Activated naive CD4-positive, alpha-beta T cell treated with anti-CD3 and anti-CD28 coated beads, Interleukin-2, amount 10 ng/mL, durations not matched to agents 7 days and 5 days (primary cell): ENCODE results near the gene GRAMD4.

Source experiments
- CTCF ChIA-PET: fragments of 350-600 bp; sonication (Branson Sonifier 250); formaldehyde crosslinking; loops from one replicate; lab custom pipeline; 2021; ENCODE audit warnings: antibody characterized with exemption; lab: Charles Lee
- DNase-seq: peaks from one replicate; pipeline ENCODE4 v3.0.0-alpha.2; 2020
- H3K27ac Mint-ChIP-seq: one replicate; pipeline ENCODE4 v1.8.0; 2021; ENCODE audit warnings: mild to moderate bottlenecking, moderate library complexity, mixed read lengths
- H3K27me3 Mint-ChIP-seq: one replicate; pipeline ENCODE4 v1.8.0; 2021; ENCODE audit warnings: mild to moderate bottlenecking, mixed read lengths
- H3K36me3 Mint-ChIP-seq: one replicate; pipeline ENCODE4 v1.8.0; 2021; ENCODE audit warnings: mixed read lengths
- H3K4me1 Mint-ChIP-seq: one replicate; pipeline ENCODE4 v1.8.0; 2021; ENCODE audit warnings: mixed read lengths
- H3K4me3 Mint-ChIP-seq: one replicate; pipeline ENCODE4 v1.8.0; 2021; ENCODE audit warnings: mild to moderate bottlenecking, moderate library complexity, mixed read lengths
- H3K9me3 Mint-ChIP-seq: one replicate; pipeline ENCODE4 v1.8.0; 2021; ENCODE audit warnings: mixed read lengths

Gene GRAMD4

DNA sequence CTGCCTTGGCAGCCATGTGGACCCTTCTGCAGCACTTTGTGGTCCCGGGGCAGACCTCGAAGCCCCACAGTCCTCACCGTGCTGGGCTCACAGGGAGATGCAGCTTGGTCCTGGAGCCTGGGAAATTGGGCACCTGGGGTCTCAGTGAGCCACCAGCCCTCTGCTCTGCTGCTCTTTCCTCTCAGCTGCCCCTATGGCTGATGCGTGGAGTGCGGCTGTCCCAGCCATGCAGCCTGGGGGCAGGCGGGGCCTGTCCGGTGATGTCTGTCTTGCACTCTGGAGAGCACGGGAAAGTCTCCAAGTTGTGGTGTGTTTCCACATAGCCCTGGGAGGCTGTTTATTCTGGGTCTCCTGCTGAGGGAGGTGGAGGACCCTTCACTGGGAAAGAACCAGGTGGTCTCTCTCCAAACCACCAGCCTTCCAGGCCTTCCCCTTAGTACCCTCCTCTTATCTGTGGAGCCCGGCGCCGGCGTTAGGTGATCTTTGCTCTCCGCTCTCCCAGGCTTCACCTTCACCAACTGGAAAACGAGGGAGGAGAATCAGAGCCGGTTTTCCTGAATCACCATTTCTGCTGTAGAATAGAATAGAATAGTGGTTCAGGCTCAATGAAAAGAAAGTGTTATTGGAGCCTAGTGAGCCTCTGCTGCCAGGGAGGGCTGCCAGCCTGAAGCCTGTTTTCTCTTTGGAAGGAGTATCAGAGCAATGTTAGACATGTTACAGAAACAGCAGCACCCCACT is 41.2 kb upstream of the GRAMD4 start:
- Mint-ChIP-seq H3K27ac (peak overlapping the region; percentile 55), H3K4me3 (peak overlapping the region; percentile 92), H3K4me1 (peaks cover 68% of the 10 kb centered on the region), H3K9me3 (no peaks in the 10 kb centered on the region), H3K36me3 (peaks cover 2% of the 10 kb centered on the region), H3K27me3 (peaks cover 35% of the 10 kb centered on the region)
- DNase-seq = no peak
- CTCF ChIA-PET = no interaction called here

DNA sequence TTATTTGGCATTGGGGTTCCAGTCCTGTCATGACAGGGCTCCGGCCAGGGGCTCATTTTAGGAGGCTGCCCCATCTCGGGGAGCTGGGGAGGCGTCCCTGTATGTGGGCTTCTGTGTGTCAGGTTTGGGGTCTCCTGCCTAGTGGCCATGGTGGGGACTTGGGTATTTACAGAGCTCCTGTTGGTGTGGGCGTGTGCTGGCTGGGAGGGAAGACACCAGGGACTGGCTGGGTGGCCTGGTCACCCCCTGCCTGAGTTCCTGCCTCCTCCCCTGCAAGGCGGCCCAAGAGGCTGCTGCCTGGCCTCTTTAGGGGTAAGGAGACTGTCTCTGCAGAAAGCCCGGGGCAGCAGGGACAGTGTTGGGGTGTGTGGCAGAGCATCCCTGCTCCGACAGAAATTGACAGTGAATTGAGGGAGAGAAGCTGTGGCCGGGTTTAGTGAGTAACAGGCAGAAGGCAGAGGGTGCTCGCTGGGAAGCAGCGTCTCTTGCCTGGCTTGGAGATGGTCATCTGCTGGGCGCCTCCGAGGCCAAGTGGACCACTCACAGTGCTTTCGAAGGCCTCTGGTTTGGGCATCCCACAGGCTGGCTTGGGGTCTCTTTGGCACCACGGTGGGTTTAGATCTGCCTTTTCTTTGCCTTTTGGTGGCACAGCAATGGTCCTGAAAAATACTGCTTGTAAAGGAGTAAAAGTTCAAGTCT is 40.3 kb upstream of the GRAMD4 start:
- CTCF ChIA-PET = no interaction called here
- no peak overlapping the region for H3K27ac Mint-ChIP-seq
- peaks cover 2% of the 10 kb centered on the region for H3K36me3 Mint-ChIP-seq
- peaks cover 25% of the 10 kb centered on the region for H3K27me3 Mint-ChIP-seq
- H3K9me3 Mint-ChIP-seq = no peaks in the 10 kb centered on the region
- peak overlapping the region; percentile 28 for H3K4me3 Mint-ChIP-seq
- DNase-seq = no peak
- peaks cover 68% of the 10 kb centered on the region for H3K4me1 Mint-ChIP-seq

DNA sequence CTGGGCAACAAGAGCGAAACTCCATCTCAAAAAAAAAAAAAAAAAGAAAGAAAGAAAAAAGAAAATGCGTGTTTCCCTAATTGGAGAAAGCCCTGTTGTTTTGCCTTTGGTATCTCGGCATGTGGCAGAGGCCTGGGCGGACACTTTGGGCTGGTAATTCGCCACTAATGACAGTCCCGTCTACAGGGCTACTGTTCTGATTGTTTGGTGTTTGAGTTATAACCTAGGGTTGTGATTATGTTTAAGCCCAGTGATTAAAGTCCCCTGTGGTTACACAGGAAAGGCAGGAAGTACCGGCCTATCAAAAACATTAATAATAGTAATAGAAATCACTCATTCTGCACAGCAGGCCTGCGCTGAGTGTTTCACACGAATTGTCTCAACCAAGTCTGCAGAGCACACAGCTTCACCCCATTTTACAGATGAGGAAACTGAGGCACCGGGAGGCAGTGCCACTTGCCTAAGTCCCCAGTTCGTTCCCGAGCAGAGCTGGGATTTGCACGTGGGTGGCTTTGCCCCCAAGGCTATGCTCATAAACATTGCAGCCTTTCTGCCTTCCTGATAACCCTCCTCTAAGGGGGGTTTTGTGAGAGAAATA is 39.1 kb upstream of the GRAMD4 start:
- Mint-ChIP-seq H3K27ac (no peak overlapping the region), H3K4me1 (peaks cover 61% of the 10 kb centered on the region), H3K9me3 (no peaks in the 10 kb centered on the region), H3K4me3 (no peak overlapping the region), H3K27me3 (peaks cover 14% of the 10 kb centered on the region), H3K36me3 (peaks cover 2% of the 10 kb centered on the region)
- CTCF ChIA-PET = no interaction called here
- no peak for DNase-seq

DNA sequence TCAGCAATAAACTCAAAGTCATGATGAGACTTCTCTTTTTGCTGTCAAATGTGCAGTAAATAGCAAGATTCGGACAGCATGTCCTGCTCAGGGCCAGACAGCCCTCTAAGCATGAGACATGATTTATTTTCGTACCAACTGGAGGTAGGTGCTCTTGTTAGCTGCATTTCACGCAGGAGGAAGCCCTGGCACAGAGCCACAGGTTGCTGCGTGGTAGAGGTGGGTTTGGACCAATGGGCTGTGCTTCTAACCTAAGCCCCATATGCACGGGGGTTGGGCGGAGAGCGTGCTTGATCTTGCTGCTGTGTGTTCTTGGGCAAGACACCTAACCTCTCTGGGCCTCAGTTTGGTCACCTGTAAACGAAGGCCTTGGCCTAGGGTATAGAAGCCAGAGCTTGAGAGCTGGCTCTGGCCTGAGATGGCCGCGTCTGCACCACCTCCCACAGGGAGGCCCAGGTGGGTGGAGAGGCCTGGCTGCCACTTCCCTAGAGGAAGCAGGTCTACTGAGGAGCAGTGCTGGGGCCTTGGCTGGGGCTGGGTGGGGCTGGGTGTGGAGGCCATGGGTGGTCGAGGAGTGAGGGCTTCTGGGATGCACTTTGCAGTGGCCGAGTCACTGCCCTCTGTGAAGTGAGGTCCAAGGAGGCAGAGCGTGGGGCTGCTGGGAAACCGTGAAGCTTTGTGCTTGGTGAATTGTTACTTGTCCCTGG is 38.5 kb upstream of the GRAMD4 start:
- Mint-ChIP-seq H3K27ac (no peak overlapping the region), H3K36me3 (peaks cover 2% of the 10 kb centered on the region), H3K4me1 (peaks cover 61% of the 10 kb centered on the region), H3K4me3 (no peak overlapping the region), H3K27me3 (peaks cover 11% of the 10 kb centered on the region), H3K9me3 (no peaks in the 10 kb centered on the region)
- DNase-seq = no peak
- CTCF ChIA-PET = no interaction called here

- Mint-ChIP-seq H3K36me3 (peaks cover 4% of the 10 kb centered on the region), H3K4me1 (peaks cover 69% of the 10 kb centered on the region), H3K27ac (no peak overlapping the region), H3K9me3 (no peaks in the 10 kb centered on the region), H3K4me3 (no peak overlapping the region), H3K27me3 (peaks cover 11% of the 10 kb centered on the region)
- CTCF ChIA-PET = no interaction called here
- no peak for DNase-seq
Measured at GRCh38 chr22:46582281-46582933, 37.8 kb upstream of the GRAMD4 start.

DNA sequence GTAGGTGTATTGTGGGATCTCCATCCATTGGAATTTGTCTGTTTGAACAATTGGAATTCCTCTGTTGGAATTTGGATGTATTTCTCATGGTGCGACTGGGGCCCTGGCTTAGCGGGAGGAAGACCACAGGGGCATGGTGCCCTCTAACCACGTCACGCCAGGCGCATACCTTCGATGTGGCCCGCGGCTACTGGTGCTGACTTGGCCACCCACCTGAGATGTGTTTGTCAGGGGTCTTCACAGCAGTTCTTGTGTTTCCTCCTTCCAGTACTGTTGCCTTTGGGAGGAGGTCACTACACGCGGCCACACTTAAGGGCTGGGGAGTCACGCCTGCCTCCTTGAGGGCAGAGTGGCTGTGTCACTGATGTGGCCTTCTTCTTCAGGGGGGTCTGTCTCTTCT is 36.6 kb upstream of the GRAMD4 start:
- CTCF ChIA-PET = no interaction called here
- DNase-seq = no peak
- peaks cover 70% of the 10 kb centered on the region for H3K4me1 Mint-ChIP-seq
- no peaks in the 10 kb centered on the region for H3K9me3 Mint-ChIP-seq
- H3K36me3 Mint-ChIP-seq = peaks cover 4% of the 10 kb centered on the region
- peaks cover 4% of the 10 kb centered on the region for H3K27me3 Mint-ChIP-seq
- no peak overlapping the region for H3K27ac Mint-ChIP-seq
- no peak overlapping the region for H3K4me3 Mint-ChIP-seq

DNA sequence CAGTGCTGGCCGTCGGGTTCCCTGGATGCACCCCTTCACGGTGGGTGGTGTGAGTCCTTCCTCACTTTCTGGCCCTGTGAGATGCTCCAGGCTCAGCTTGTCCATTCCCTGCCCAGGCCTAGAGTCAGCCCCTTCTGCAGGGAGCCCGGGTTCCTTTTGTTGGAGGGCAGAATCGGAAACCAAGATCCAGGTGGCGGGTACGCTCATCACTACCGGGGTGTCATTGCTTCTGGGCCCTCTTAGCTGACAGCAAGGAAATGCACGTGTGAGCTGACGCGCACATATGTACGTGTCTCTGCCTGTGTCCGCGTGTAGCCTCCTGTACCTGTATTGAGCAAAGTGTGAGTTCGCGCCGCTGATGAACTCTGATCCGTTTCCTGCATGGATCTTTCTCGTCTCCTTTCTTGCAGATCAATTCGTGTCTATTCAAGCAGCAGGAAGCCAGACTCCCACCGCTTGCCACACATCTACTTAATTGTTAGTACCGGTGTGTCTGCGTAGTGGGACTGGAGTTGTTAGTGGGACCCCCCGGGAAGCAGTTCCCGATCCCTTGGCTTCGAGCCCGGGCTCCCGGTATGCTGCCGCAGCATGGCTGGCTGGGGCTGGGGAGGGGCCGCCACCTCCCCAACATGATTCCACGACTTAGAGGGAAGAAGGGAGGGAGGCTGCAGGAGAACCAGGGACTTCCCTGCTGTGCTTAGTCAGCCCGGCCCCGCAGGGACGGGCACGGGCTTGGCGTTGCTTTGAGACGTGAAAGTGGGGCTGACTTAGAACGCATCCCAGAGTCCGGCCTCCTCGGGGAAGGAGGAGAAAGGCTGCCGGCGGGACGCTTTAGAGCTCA is 35.9 kb upstream of the GRAMD4 start:
- Mint-ChIP-seq H3K36me3 (peaks cover 2% of the 10 kb centered on the region), H3K9me3 (no peaks in the 10 kb centered on the region), H3K27me3 (peaks cover 4% of the 10 kb centered on the region), H3K27ac (no peak overlapping the region), H3K4me3 (no peak overlapping the region), H3K4me1 (peaks cover 70% of the 10 kb centered on the region)
- CTCF ChIA-PET = no interaction called here
- no peak for DNase-seq

DNA sequence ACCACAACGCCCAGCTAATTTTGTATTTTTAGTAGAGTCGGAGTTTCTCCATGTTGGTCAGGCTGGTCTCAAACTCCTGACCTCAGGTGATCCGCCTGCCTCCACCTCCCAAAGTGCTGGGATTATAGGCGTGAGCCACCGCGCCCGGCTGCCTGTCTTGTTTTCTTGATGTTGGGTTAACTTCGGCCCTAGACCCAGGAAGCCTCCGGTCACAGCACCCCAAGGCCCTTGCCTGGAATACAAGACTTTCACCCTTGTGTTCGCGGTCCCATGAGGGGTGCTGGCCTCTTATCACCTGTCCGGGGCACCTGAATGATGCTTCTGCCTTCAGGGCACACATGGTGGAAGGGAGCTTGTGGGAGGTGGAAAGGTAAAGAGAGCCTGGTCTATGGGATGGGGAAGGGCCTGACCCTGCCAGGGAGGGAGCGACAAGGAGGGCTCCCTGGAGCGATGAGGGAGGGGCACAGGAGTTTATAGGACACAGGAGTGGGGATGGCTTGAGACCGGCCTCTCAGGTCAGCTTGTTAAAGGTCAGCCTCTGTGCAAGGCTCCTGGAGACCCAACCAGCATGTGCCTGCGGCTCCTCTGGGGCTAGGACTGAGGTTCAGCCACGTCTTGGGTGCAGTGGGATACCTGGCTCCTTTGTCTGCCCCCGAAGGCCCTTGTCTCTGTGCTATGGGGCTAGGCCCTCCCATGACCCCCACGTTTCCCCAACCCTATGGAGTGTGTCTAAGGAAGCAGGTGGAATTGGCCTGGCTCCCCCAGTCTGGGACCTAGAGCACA is 34.7 kb upstream of the GRAMD4 start:
- Mint-ChIP-seq H3K27me3 (no peaks in the 10 kb centered on the region), H3K9me3 (no peaks in the 10 kb centered on the region), H3K27ac (peak overlapping the region; percentile 64), H3K4me3 (no peak overlapping the region), H3K36me3 (peaks cover 2% of the 10 kb centered on the region), H3K4me1 (peaks cover 69% of the 10 kb centered on the region)
- CTCF ChIA-PET = no interaction called here
- DNase-seq = no peak

DNA sequence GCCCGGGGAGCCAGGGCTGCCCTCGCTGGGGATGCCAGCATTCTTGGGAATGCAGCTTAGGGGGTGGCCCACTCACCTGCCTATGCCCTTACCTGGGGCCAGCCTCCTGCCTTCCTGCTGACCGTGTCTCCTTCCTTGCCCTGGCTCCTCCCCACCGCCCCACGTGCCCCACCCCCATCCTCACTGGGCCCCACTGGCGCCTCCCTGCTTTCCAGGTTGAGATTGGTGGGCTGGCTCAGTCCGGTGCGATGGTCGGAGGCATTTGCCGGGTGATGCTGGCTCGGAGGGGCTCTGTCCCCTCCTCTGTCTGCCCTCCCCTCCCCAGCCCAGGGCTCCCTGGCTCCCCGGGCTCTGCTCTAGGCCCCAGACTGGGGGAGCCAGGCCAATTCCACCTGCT is 34.1 kb upstream of the GRAMD4 start:
- no peak for DNase-seq
- no peak overlapping the region for H3K4me3 Mint-ChIP-seq
- CTCF ChIA-PET = no interaction called here
- no peaks in the 10 kb centered on the region for H3K9me3 Mint-ChIP-seq
- no peaks in the 10 kb centered on the region for H3K27me3 Mint-ChIP-seq
- H3K4me1 Mint-ChIP-seq = peaks cover 70% of the 10 kb centered on the region
- H3K36me3 Mint-ChIP-seq = peaks cover 2% of the 10 kb centered on the region
- no peak overlapping the region for H3K27ac Mint-ChIP-seq

DNA sequence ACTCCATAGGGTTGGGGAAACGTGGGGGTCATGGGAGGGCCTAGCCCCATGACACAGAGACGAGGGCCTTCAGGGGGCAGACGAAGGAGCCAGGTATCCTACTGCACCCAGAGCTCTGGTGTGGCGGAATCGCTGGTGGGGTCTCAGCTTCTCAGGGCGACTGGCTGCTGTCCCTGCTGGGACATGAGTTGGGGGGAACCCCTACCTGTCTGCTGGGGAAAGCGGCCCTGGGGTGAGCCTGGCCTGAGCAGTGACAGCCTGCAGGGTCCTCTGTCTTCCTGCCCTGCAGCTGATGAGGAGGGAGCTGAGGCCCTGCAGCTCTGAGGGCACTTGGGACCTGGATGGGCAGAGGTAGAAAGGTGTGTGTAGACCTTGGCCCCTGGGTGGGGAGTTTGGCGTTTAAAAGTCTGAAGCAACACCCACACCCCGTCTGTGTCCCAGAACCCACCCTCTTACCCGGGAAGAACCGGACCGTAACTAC is 33.6 kb upstream of the GRAMD4 start:
- Mint-ChIP-seq H3K4me1 (peaks cover 70% of the 10 kb centered on the region), H3K27ac (peak overlapping the region; percentile 92), H3K4me3 (peak overlapping the region; percentile 72), H3K36me3 (peaks cover 2% of the 10 kb centered on the region), H3K9me3 (no peaks in the 10 kb centered on the region), H3K27me3 (no peaks in the 10 kb centered on the region)
- CTCF ChIA-PET = no interaction called here
- no peak for DNase-seq

DNA sequence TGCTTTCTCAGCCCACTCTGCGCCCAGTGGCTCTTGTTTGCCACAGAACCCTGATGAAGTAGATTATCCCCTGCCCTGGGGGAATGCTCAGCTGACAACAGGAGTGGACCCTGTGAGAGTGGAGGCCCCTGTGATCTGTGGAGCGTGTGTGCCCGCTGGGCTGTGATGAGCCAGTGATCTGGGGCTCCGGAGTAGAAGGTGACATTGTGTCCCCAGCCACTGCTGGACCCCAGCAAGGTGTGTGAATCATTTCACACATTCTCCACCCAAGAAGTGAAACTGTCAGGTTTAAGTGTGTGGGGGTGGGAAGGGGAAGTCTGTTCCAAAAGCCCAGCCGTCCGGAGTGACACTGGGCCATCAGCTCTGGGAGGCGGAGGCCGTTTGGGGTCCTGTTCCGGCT is 33.1 kb upstream of the GRAMD4 start:
- Mint-ChIP-seq H3K27ac (peak overlapping the region; percentile 92), H3K27me3 (no peaks in the 10 kb centered on the region), H3K9me3 (no peaks in the 10 kb centered on the region), H3K4me3 (peak overlapping the region; percentile 72), H3K36me3 (peaks cover 2% of the 10 kb centered on the region), H3K4me1 (peaks cover 69% of the 10 kb centered on the region)
- DNase-seq = peak; percentile 31
- CTCF ChIA-PET = no interaction called here

DNA sequence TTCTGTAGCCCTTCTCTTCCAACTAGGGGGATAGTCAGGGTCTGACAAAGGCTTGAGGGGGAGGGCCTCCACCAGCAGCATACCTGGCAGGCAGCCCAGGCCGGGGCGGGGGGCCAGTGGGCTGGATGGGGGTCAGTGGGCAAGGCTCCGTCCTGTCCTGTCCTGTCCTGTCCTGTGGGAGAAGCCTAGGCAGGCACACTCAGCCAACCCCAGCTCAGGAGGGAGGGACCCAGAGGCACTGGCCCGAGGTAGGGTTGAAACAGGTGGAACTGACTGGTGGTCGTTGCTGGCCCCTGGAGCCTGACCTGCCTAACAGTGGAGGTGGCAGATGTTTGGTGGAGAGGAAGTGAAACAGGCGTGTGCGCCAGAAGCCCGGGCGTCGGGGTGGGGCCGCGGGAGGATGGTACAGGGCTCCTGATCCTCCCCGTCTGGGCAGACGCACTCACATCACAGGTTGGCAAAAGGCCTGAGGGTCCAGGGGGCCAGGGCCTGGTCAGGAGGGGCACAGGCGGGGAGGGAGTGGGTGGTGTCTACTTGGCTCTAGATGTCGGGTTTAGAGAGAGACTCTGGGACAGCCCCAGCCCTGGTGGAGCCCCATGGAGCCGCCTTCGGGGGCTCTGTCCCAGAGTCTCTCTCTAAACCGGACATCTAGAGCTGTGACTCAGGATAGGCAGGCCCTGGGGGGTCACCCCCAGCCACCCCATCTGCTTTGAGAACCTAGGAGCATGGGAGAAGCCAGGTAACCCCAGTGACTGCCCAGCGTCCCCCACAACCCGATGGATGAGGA is 32.5 kb upstream of the GRAMD4 start:
- Mint-ChIP-seq H3K9me3 (no peaks in the 10 kb centered on the region), H3K36me3 (peaks cover 2% of the 10 kb centered on the region), H3K27ac (peak overlapping the region; percentile 92), H3K4me1 (peaks cover 69% of the 10 kb centered on the region), H3K4me3 (peak overlapping the region; percentile 72), H3K27me3 (no peaks in the 10 kb centered on the region)
- CTCF ChIA-PET = interaction anchor here (1.4 kb wide), 1 partner anchor 25 kb away, joined by 3 read pairs; no protein-coding TSS in a partner anchor
- peak; percentile 67 for DNase-seq
